ENCODE results near the gene FMN1. TPM values are rescaled to one million over a fixed set of nuclear protein-coding genes. Genes with fewer than 3 reads are reported as not detected.

The FMN1 gene
- total RNA-seq, 2 donors from 2014 or later = 0.60 to 1.1 TPM

DNA sequence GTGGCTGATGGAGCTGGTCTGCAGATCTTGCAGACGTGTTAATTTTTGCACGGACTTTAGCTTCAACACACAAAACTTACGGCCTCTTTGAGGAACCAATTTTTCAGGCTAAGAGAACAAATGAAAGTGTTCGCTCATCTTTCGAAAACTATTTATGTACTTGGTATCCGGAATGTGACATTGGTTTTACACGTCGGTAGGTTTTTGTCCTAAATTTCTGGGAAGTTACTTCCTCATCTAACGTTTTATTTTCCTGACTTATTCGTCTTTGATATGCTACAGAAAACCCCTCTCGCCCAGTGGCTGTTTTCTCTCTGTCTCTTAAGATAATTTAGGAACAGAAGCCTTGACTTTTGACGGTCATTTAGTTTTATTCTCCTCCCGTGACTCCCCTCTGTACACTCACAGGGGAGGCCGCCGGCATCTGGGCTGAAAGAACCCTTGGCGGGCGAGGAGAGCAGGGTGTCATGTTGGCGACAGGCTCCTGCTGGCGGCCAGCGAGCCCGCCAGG is 477.5 kb downstream of the FMN1 start:
- H3K4me1 ChIP-seq (ENCODE audit: control insufficient read depth, insufficient read depth, low read length) = no peaks in the 10 kb centered on the region
- 30 to 51% methylated on average over 11 to 21 of the region's 21 CpGs for WGBS, 2 experiments (ENCODE audit: insufficient coverage in 1 of 2, insufficient read length in 1 of 2)
- Mint-ChIP-seq H3K27me3 (ENCODE audit: insufficient read depth) (peaks cover 83% of the 10 kb centered on the region), H3K4me1 (peaks cover 35% of the 10 kb centered on the region), H3K4me3 (peak overlapping the region; percentile 58), H3K36me3 (ENCODE audit: low read depth) (no peaks in the 10 kb centered on the region), H3K9me3 (no peaks in the 10 kb centered on the region), H3K27ac (no peak overlapping the region)
- H3K27ac ChIP-seq (ENCODE audit: low read depth, low read length) = peak overlapping the region; percentile 27
- no peak for DNase-seq
- H3K27me3 ChIP-seq (ENCODE audit: control insufficient read depth, insufficient read depth, low read length, poor library complexity, severe bottlenecking) = peaks cover 73% of the 10 kb centered on the region
- no peak for TF ChIP-seq CTCF (conservative IDR thresholded peaks at IDR 0.05)
- no peaks in the 10 kb centered on the region for H3K9me3 ChIP-seq (ENCODE audit: control insufficient read depth, low read length)
- H3K4me3 ChIP-seq (ENCODE audit: low read length) = peak overlapping the region; percentile 57
- H3K36me3 ChIP-seq (ENCODE audit: control insufficient read depth, insufficient read depth, low read length) = no peaks in the 10 kb centered on the region
- no peak overlapping the region for H3K9ac ChIP-seq (ENCODE audit: extremely low read depth, low read length, poor library complexity, severe bottlenecking)

GRCh38 chr15:32716216-32716914 is 478.1 kb downstream of the FMN1 start:
- WGBS, 2 experiments (ENCODE audit: insufficient coverage in 1 of 2, insufficient read length in 1 of 2) = 47 to 57% methylated on average over 6 to 11 of the region's 13 CpGs
- H3K27ac Mint-ChIP-seq = no peak overlapping the region
- Histone ChIP-seq H3K9me3 (ENCODE audit: control insufficient read depth, low read length) (no peaks in the 10 kb centered on the region), H3K27me3 (ENCODE audit: control insufficient read depth, insufficient read depth, low read length, poor library complexity, severe bottlenecking) (peaks cover 73% of the 10 kb centered on the region), H3K9ac (ENCODE audit: extremely low read depth, low read length, poor library complexity, severe bottlenecking) (no peak overlapping the region), H3K27ac (ENCODE audit: low read depth, low read length) (no peak overlapping the region), H3K4me1 (ENCODE audit: control insufficient read depth, insufficient read depth, low read length) (no peaks in the 10 kb centered on the region), H3K4me3 (ENCODE audit: low read length) (no peak overlapping the region), H3K36me3 (ENCODE audit: control insufficient read depth, insufficient read depth, low read length) (no peaks in the 10 kb centered on the region)
- no peak for TF ChIP-seq CTCF (conservative IDR thresholded peaks at IDR 0.05)
- no peak for DNase-seq
- H3K4me3 Mint-ChIP-seq = peak overlapping the region; percentile 58
- H3K36me3 Mint-ChIP-seq (ENCODE audit: low read depth) = no peaks in the 10 kb centered on the region
- peaks cover 78% of the 10 kb centered on the region for H3K27me3 Mint-ChIP-seq (ENCODE audit: insufficient read depth)
- peaks cover 30% of the 10 kb centered on the region for H3K4me1 Mint-ChIP-seq
- no peaks in the 10 kb centered on the region for H3K9me3 Mint-ChIP-seq

Other genes starting within 250 kb of the FMN1 start
- 1 to 10 TPM in 1 of 2 donors, under 1 TPM in 1; 0.71 to 1.4 TPM for gene RYR3, start 116.3 kb upstream of the FMN1 start, total RNA-seq

Measured in endodermal cell (in vitro differentiated cells).